WTC11 (cell line): ENCODE data around the gene MET. TPM values are rescaled to one million over a fixed set of nuclear protein-coding genes. Genes with fewer than 3 reads are reported as not detected.

Source experiments
- ATAC-seq: fragments of 200-7000 bp; cut with Tn5 transposase; 2 replicates; pipeline ENCODE4 v1.10.0; 2021; ENCODE audit warnings: mild to moderate bottlenecking, moderate library complexity
- CTCF ChIA-PET: fragments of 300-600 bp; sonication (Branson Sonifier 250); formaldehyde crosslinking; loops from one replicate; lab custom pipeline; 2021; ENCODE audit warnings: antibody characterized with exemption; lab: Charles Lee
- POLR2A ChIA-PET: fragments of 350-600 bp; sonication (Branson Sonifier 250); formaldehyde crosslinking; loops from one replicate; lab custom pipeline; 2021; ENCODE audit warnings: antibody characterized with exemption; lab: Charles Lee
- DNase-seq: peaks from one replicate; pipeline ENCODE4 v3.0.0; 2021; ENCODE audit warnings: low spot score
- H3K27ac Mint-ChIP-seq: 2 replicates; pipeline ENCODE4 v1.8.0; 2021; ENCODE audit warnings: mixed read lengths
- H3K27me3 Mint-ChIP-seq: 2 replicates; pipeline ENCODE4 v1.8.0; 2021; ENCODE audit warnings: low read depth, mild to moderate bottlenecking, moderate library complexity, mixed read lengths
- H3K36me3 Mint-ChIP-seq: 2 replicates; pipeline ENCODE4 v1.8.0; 2021; ENCODE audit warnings: mixed read lengths
- H3K4me1 Mint-ChIP-seq: 2 replicates; pipeline ENCODE4 v1.8.0; 2022; ENCODE audit warnings: mixed read lengths
- H3K4me3 Mint-ChIP-seq: 2 replicates; pipeline ENCODE4 v1.8.0; 2021; ENCODE audit warnings: mild to moderate bottlenecking, moderate library complexity, mixed read lengths
- H3K9me3 Mint-ChIP-seq: 2 replicates; pipeline ENCODE4 v1.8.0; 2021; ENCODE audit warnings: mixed read lengths
- CREM ChIP-seq: sonication (generic); formaldehyde crosslinking; IDR thresholded peaks from 2 replicates; pipeline ENCODE4 v1.8.1; 2022; ENCODE audit warnings: mild to moderate bottlenecking, missing genetic modification reagents, moderate library complexity
- CTCF ChIP-seq: fragments of 200-600 bp; IDR thresholded peaks from 2 replicates; pipeline ENCODE4 v1.8.0; 2022; ENCODE audit warnings: antibody characterized with exemption
- E2F5 ChIP-seq: sonication (generic); formaldehyde crosslinking; IDR thresholded peaks from 2 replicates; pipeline ENCODE4 v1.8.1; 2022; ENCODE audit warnings: mild to moderate bottlenecking, moderate library complexity, missing genetic modification reagents
- ERG ChIP-seq: fragments of 250-450 bp; sonication (Bioruptor Pico); IDR thresholded peaks from 2 replicates; pipeline ENCODE4 v1.8.0; 2021; ENCODE audit warnings: mild to moderate bottlenecking
- ETV6 ChIP-seq: sonication (generic); formaldehyde crosslinking; IDR thresholded peaks from 2 replicates; pipeline ENCODE4 v1.8.1; 2022; ENCODE audit warnings: mild to moderate bottlenecking, missing genetic modification reagents
- FOXP1 ChIP-seq: sonication (generic); formaldehyde crosslinking; IDR thresholded peaks from 2 replicates; pipeline ENCODE4 v1.8.0; 2022; ENCODE audit warnings: missing genetic modification reagents, mild to moderate bottlenecking, moderate library complexity, borderline replicate concordance
- HMGXB4 ChIP-seq: sonication (generic); formaldehyde crosslinking; IDR thresholded peaks from 2 replicates; pipeline ENCODE4 v1.8.1; 2023; ENCODE audit warnings: mild to moderate bottlenecking, moderate library complexity, missing genetic modification reagents
- MAX ChIP-seq: sonication (generic); formaldehyde crosslinking; IDR thresholded peaks from 2 replicates; pipeline ENCODE4 v1.8.0; 2022; ENCODE audit warnings: mild to moderate bottlenecking, missing genetic modification reagents
- MXD4 ChIP-seq: fragments of 250-450 bp; sonication (Bioruptor Pico); IDR thresholded peaks from 2 replicates; pipeline ENCODE4 v1.8.0; 2021; ENCODE audit warnings: mild to moderate bottlenecking, moderate library complexity, borderline replicate concordance
- MYBL2 ChIP-seq: sonication (generic); formaldehyde crosslinking; IDR thresholded peaks from 2 replicates; pipeline ENCODE4 v1.8.1; 2023; ENCODE audit warnings: mild to moderate bottlenecking, moderate library complexity, missing genetic modification reagents
- NFE2L1 ChIP-seq: sonication (generic); formaldehyde crosslinking; IDR thresholded peaks from 2 replicates; pipeline ENCODE4 v1.8.1; 2023; ENCODE audit warnings: missing genetic modification reagents
- NFYB ChIP-seq: sonication (generic); formaldehyde crosslinking; conservative IDR thresholded peaks from 2 replicates; pipeline ENCODE4 v1.8.0; 2022; ENCODE audit warnings: low read depth, missing genetic modification reagents
- NR3C1 ChIP-seq: sonication (generic); formaldehyde crosslinking; conservative IDR thresholded peaks from 2 replicates; pipeline ENCODE4 v1.8.1; 2023; ENCODE audit warnings: low read depth, mild to moderate bottlenecking, missing genetic modification reagents
- RELA ChIP-seq: sonication (generic); formaldehyde crosslinking; IDR thresholded peaks from 2 replicates; pipeline ENCODE4 v1.8.1; 2022; ENCODE audit warnings: missing genetic modification reagents, mild to moderate bottlenecking, borderline replicate concordance
- TP53 ChIP-seq: sonication (generic); formaldehyde crosslinking; IDR thresholded peaks from 2 replicates; pipeline ENCODE4 v1.8.1; 2023; ENCODE audit warnings: mild to moderate bottlenecking, missing genetic modification reagents
- ZNF281 ChIP-seq: sonication (generic); formaldehyde crosslinking; IDR thresholded peaks from 2 replicates; pipeline ENCODE4 v1.8.0; 2023; ENCODE audit warnings: mild to moderate bottlenecking, missing genetic modification reagents
- ZNF416 ChIP-seq: fragments of 250-450 bp; sonication (Bioruptor Pico); IDR thresholded peaks from 2 replicates; pipeline ENCODE4 v1.9.0; 2021; ENCODE audit warnings: mild to moderate bottlenecking, inconsistent platforms
- ZNF671 ChIP-seq: fragments of 250-450 bp; sonication (Bioruptor Pico); IDR thresholded peaks from 2 replicates; pipeline ENCODE4 v1.8.0; 2021; ENCODE audit warnings: mild to moderate bottlenecking
- total RNA-seq: library from RNA; stranded (reverse); gene quantifications from 3 replicates; pipeline ENCODE4 v1.2.3, GENCODE V29; 2021
- TF ChIP-seq, protein P1 (sequence below): sonication (generic); formaldehyde crosslinking; IDR thresholded peaks from 2 replicates; pipeline ENCODE4 v1.8.0; 2023; ENCODE audit warnings: missing genetic modification reagents, mild to moderate bottlenecking, borderline replicate concordance
- TF ChIP-seq, protein P2 (sequence below): sonication (generic); formaldehyde crosslinking; IDR thresholded peaks from 2 replicates; pipeline ENCODE4 v1.8.1; 2023; ENCODE audit warnings: mild to moderate bottlenecking, missing genetic modification reagents, borderline replicate concordance

Gene MET
- total RNA-seq, 1 experiment from 2014 or later, result 9.4 TPM

DNA sequence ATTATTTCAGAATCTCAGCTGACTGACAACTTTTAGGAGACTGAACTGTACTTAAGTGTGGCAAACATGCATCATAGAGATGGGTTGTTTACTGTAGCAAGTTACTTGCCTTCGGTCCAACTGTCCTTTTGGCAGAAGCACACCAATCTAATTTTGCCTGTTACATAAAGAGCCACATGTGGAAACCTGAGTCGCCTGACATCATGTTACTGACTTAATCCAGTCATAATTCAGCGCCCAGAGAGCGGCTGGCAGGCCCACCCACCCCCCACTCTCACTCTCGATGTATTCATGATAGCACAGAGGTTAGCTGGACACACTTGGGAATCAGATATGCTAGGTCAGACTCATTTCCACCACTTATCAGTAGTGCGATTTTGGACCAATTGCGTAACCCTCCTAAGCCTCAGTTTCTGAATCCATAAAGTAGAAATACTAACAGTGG, 133.1 kb downstream of the MET start:
- H3K27ac Mint-ChIP-seq, result no peak overlapping the region
- ChIA-PET POLR2A (no interaction called here), CTCF (interaction anchor here (0.7 to 1.1 kb wide), 2 partner anchors 12 to 278 kb away, joined by 3 read pairs; no protein-coding TSS in a partner anchor)
- TF ChIP-seq E2F5 (CRISPR knock-in tag) (no peak), MYBL2 (CRISPR knock-in tag) (no peak), CTCF (no peak), NR3C1 (CRISPR knock-in tag) (no peak), MAX (no peak), ZNF671 (CRISPR knock-in tag) (no peak), HMGXB4 (CRISPR knock-in tag) (no peak), NFYB (no peak), MXD4 (CRISPR knock-in tag) (no peak), TP53 (CRISPR knock-in tag) (no peak), FOXP1 (no peak), NFE2L1 (CRISPR knock-in tag) (no peak), ERG (CRISPR knock-in tag) (no peak), ZNF281 (no peak), ETV6 (no peak), RELA (CRISPR knock-in tag) (no peak), ZNF416 (CRISPR knock-in tag) (no peak), CREM (CRISPR knock-in tag) (no peak)
- TF ChIP-seq, protein P1, sequence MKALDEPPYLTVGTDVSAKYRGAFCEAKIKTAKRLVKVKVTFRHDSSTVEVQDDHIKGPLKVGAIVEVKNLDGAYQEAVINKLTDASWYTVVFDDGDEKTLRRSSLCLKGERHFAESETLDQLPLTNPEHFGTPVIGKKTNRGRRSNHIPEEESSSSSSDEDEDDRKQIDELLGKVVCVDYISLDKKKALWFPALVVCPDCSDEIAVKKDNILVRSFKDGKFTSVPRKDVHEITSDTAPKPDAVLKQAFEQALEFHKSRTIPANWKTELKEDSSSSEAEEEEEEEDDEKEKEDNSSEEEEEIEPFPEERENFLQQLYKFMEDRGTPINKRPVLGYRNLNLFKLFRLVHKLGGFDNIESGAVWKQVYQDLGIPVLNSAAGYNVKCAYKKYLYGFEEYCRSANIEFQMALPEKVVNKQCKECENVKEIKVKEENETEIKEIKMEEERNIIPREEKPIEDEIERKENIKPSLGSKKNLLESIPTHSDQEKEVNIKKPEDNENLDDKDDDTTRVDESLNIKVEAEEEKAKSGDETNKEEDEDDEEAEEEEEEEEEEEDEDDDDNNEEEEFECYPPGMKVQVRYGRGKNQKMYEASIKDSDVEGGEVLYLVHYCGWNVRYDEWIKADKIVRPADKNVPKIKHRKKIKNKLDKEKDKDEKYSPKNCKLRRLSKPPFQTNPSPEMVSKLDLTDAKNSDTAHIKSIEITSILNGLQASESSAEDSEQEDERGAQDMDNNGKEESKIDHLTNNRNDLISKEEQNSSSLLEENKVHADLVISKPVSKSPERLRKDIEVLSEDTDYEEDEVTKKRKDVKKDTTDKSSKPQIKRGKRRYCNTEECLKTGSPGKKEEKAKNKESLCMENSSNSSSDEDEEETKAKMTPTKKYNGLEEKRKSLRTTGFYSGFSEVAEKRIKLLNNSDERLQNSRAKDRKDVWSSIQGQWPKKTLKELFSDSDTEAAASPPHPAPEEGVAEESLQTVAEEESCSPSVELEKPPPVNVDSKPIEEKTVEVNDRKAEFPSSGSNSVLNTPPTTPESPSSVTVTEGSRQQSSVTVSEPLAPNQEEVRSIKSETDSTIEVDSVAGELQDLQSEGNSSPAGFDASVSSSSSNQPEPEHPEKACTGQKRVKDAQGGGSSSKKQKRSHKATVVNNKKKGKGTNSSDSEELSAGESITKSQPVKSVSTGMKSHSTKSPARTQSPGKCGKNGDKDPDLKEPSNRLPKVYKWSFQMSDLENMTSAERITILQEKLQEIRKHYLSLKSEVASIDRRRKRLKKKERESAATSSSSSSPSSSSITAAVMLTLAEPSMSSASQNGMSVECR (CRISPR knock-in tag), result no peak
- TF ChIP-seq, protein P2, sequence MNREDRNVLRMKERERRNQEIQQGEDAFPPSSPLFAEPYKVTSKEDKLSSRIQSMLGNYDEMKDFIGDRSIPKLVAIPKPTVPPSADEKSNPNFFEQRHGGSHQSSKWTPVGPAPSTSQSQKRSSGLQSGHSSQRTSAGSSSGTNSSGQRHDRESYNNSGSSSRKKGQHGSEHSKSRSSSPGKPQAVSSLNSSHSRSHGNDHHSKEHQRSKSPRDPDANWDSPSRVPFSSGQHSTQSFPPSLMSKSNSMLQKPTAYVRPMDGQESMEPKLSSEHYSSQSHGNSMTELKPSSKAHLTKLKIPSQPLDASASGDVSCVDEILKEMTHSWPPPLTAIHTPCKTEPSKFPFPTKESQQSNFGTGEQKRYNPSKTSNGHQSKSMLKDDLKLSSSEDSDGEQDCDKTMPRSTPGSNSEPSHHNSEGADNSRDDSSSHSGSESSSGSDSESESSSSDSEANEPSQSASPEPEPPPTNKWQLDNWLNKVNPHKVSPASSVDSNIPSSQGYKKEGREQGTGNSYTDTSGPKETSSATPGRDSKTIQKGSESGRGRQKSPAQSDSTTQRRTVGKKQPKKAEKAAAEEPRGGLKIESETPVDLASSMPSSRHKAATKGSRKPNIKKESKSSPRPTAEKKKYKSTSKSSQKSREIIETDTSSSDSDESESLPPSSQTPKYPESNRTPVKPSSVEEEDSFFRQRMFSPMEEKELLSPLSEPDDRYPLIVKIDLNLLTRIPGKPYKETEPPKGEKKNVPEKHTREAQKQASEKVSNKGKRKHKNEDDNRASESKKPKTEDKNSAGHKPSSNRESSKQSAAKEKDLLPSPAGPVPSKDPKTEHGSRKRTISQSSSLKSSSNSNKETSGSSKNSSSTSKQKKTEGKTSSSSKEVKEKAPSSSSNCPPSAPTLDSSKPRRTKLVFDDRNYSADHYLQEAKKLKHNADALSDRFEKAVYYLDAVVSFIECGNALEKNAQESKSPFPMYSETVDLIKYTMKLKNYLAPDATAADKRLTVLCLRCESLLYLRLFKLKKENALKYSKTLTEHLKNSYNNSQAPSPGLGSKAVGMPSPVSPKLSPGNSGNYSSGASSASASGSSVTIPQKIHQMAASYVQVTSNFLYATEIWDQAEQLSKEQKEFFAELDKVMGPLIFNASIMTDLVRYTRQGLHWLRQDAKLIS (CRISPR knock-in tag), result no peak
- H3K4me3 Mint-ChIP-seq, result no peak overlapping the region
- no peaks in the 10 kb centered on the region for H3K9me3 Mint-ChIP-seq
- no peaks in the 10 kb centered on the region for H3K36me3 Mint-ChIP-seq
- peaks cover 34% of the 10 kb centered on the region for H3K4me1 Mint-ChIP-seq
- DNase-seq, result no peak
- no peaks in the 10 kb centered on the region for H3K27me3 Mint-ChIP-seq
- ATAC-seq, result no peak
